Measurements from ENCODE around the gene LRRC28.
"Not testable (repeated sequence)": the region's sequence is repeated elsewhere in the genome, so short reads cannot be mapped to it uniquely, and the experiment has no call there.

LRRC28 gene

DNA sequence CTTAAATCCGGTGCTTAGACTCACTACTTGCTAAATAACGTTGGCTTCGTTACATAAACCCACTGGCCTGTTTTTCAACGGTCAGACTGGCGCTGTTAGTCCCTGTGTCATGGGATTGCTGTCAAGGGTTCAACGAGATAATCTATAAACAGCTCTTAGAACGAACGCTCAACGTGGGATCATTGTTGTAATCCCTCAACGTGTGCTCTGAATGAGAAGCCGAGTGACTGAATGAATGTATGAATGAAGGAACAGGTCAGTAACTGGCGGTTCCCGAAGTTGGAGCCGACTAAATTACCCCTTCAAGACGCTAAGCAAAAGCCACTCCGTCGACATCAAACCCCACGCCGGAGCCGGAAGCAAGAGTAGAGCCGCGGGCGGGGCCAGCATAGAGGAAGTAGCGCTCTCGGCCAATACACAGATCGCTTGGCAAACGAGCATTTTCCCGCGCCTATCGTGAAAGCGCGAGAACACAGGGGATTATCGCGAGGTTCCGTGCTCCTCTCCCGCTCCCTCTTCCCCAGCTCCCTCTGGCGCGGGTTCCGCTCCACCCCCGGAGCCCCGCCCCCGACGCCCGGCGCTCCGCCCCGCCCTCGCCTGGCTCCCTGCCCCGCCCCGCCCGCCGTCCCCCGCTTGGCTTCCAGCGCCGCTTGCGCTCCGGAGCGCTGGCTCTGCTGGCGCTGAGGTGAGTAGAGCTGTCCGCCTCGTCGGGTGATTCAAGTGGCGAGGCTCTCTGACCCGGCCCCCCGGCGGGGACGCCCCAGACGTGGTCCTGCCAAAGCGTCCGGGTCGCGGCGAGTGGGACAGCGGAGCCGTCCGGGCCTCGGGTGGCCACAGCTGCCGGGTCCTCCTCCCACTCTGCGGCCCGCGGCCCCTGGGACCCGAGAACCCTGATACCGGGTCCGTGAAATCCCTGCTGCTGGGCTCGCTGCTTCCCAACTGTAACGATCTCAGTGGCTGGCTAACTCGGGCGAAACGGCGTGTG is at the start of gene LRRC28:
TSS of gene LRRC28 (plus strand) at position 625 of the 985 bp plus-strand sequence. CDS start 4,477 bp downstream, outside the sequence.
- DNase-seq (ENCODE audit: low read depth) = peak; percentile 92

DNA sequence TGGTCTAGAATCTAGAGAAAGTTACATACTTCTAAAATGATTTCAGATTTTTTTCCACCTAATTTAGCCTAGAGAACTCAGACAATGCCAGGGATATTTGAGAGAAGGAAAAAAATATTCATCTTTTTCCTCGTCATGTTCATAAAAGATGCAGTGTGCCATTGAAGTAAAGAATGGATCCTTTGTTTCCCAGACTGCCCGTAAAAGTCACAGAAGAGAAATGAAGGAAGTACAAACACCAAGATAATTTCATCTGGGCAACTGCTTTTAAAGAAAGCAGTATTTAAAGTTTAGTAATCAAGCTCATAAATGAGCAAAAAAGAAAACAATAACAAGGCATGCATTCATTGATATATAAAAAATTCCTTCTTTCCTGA is 49.1 kb upstream of the LRRC28 start:
- no peak for DNase-seq (ENCODE audit: low read depth)

DNA sequence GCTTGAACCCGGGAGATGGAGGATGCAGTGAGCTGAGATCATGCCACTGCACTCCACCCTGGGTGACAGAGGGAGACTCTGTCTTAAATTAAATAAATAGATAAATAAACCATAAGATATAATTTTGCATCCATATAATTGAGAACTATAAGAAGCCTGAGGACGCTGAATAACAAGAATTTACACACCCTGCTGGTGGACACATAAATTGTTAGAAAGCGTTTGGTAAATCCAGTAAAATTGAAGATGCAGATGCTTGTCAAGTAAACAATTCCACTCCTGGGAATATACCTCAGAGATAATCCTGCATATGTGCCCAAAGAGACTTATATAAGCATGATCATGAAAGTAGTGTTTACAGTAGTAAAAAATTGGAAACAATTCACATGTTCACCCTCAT is 43.6 kb upstream of the LRRC28 start:
- no peak for DNase-seq (ENCODE audit: low read depth)

DNA sequence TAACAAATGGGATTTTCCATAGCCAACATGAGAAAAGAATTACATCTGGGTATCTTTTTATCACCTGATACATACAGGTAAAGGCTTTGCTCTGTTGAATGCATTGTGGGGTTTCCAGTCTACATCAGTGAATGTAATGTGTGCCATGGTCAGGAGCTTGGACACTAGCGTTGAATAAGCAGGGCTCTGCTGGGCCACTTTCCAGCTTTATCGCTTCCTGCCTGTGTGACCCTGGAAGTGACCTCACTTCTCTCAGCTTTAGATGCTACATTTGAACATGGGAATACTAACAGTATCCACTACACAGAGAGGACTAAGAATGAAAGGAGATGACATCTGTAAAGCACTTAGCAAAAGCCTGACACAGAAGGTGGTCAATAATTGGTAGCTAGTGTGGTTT is 42.0 kb upstream of the LRRC28 start:
- DNase-seq (ENCODE audit: low read depth) = no peak

DNA sequence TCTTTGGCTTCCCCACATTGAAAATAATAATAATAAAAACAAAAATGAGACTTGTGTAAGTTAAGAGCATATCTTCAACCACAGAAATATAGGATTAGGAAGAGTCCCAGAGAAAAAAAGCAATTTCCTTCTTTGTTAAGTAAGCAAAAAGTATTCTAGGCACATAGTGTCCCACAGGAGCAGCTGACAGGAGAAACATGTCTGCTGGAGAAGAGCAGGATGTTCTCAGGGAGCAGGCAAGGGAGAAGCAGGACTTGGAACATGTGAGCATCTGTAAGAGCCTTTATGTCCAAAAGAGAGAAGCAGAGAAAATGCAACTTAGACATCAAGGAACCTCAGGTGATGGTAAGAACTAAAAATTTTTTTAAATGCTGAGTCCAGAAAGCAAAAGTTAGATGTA is 40.9 kb upstream of the LRRC28 start:
- DNase-seq (ENCODE audit: low read depth) = no peak

DNA sequence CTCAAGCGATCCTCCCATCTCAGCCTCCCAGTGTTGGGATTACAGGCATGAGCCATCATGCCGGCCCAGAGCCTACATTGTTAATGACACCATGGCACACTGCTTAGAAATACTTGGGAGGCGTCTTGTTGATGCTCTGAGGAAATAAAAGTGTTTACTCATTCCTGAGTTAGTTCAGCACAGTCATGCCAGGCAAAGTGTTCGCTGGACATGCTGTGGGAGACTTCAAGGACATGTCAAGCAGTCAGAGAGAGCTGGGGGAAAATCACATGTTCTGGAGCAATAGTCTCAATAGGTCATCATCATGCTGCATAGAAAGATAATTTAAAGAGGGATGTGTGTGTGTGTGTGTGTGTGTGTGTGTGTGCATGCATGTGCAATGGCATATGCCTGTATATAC is 39.4 kb upstream of the LRRC28 start:
- no peak for DNase-seq (ENCODE audit: low read depth)

DNA sequence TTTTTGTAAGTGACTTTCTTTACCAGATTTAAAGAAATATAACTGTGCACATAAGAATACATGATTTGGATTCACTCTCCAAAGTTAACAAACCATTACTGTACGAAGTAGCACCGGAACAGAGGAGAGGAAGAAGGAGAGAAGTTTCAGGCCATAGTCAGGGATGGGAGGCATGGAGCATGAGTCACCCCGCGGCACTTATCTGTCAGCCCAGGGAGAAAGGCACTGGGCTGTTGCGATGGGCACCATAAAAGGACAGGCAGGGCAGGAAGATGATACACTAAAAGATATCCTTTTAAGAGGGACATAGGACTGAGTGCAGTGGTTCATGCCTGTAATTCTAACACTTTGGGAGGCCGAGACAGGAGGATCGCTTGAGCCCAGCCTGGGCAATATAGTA is 38.9 kb upstream of the LRRC28 start:
- no peak for DNase-seq (ENCODE audit: low read depth)

DNA sequence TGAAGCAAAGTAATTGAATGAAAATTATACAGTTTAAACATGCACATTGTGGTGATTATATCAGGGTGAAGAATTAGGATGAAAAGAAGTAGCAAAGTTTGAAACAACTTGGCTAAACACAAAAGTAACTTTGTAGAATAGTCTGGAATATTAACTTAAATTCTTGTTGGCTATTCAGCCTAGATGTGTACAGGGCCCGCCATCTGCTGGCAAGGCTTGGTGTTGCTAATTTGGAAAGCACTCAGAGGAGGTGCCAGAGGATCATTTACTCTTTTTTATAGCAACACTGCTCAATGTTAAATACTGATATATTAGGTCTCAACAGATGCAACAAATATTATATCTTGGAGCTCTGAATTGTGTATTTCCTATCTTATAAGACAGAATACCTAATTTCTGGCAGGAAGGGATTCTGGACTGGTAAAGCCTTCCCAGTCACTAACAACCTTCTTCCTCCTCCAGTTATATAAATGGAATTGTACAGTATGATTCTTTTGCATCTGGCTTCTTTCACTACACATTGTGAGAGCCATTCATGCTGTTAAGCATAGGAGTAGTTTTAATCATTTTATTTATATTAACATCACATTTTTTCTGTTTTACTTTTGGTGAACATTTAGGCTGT is 38.0 kb upstream of the LRRC28 start:
- DNase-seq (ENCODE audit: low read depth) = peak; percentile 50

DNA sequence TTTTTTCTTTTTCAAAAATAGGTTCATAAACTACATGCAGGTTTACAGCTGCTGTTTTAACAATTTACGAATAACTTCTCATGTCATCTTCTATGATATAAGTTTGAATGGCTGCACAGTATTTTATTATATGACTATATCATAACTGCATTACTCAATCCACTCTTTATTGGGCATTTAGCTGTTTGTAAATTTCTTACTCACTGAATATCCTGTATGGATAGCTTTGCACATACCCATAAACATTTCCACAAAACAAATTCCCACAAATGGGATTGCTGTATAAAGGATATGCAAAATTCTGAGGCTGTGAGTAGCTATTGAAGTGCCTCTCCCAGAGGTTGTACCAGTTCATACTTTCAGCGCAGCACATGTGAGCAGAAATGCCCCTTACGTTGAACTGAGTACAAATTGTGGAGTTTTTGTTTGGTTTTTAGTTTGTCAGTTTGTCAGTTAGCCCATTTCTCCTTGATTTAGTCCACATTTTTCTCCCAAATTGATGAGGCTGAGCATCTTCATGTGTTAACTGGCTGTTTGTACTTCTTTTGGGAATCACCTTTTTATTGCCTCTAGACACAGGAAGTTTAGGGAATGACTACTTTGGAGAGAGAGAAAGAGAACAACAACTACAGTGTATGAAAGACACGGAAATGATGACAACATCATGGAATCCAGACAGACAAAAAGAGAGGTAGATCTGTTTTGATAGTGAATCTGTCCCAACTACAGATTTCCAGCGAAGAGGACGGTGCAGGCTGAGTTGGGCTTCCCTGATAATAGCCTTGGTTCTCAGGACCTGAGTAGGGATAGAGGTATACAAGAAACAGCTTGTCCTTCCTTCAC is 26.7 kb upstream of the LRRC28 start:
- DNase-seq (ENCODE audit: low read depth) = no peak

DNA sequence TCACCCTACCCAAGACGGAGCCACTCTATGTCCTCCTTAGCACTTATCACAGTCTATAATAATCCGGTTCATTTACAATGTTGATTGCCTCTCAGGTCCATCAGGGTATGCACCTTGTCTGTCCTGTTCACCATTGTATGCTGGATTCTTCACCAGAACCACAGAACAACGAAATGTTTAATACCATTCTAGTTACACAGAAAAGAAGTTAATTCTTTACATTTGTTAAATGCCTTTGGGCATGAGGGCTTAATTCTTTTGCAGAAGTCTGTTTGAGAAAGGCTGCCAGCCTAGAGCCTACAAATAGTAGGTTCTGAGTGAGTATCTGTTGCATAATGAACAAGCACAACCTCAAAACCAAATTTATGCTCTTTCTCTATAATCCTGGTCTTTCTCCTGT is 24.5 kb upstream of the LRRC28 start:
- DNase-seq (ENCODE audit: low read depth) = no peak

DNA sequence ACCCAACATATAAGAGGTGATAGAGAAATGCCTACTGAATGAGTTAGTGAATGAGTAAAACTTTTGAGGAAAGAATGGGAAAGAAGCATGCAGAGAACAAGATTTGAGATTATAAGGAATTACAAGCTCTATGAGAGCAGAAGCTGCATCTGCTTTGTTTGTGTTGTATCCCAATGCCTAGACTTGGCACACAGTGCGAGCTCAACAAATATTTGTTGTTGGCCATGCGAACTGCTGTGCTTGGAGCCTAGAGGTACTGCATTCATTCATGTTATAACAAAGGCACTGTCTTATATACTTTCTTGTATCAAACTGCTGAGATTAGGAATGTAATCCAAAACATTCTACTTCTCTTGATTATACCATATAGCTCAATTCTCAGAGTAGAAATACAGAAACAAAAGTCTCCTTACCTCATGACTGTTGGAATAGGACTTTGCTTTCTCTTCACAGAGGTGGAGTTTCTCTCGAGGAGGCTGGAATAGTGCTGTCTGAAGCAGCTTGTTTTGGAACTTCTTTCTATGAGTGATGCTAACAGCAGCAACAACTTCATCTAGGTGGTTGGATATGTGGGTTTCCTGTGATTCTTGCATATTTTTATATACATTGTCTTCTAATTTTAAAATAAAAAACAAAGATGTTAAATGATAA is 23.0 kb upstream of the LRRC28 start:
- no peak for DNase-seq (ENCODE audit: low read depth)

DNA sequence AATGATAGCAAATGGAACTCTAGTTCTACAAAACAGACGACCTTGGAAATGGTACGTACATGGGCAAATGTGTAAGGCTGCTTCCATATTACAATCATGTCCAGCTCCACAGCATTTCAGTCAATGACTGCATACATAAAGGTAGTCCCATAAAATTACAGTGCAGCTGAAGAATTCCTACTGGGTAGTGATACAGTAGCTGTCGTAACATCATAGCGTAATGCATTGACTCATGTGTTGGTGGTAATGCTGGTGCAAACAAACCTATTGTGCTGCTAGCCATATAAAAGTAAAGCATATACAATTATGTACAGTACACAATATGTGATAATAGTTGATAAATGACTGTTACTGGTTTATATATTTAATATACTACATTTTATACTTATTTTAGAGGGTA is 20.4 kb upstream of the LRRC28 start:
- no peak for DNase-seq (ENCODE audit: low read depth)

DNA sequence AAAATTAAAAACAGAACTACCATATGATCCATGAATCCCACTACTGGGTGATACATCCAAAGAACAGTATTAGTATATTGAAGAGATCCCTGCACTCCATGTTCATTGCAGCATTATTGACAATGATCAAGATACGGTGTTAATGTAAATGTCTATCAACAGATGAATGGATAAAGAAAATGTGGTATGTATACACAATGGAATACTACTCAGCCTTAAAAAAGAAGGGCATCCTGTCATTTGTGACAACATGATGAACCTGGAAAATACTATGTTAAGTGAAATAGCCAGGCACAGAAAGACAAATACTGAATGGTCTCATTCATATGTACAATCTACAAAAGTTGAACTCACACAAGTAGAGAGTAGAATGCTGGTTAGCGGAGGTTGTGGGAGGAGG is 18.5 kb upstream of the LRRC28 start:
- no peak for DNase-seq (ENCODE audit: low read depth)

DNA sequence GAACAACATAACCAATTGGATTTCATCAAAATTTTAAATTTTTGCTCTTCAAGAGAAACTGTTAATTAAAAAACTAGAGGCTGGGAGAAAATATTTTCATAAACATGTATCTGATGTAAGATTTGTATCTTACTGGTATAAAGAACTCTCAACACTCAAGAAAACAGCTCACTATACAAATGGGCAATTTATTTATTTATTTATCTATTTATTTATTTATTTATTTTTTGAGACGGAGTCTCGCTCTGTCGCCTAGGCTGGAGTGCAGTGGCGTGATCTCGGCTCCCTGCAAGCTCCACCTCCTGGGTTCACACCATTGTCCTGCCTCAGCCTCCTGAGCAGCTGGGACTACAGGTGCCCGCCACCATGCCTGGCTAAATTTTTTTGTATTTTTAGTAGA is 17.1 kb upstream of the LRRC28 start:
- DNase-seq (ENCODE audit: low read depth) = not testable (repeated sequence)

DNA sequence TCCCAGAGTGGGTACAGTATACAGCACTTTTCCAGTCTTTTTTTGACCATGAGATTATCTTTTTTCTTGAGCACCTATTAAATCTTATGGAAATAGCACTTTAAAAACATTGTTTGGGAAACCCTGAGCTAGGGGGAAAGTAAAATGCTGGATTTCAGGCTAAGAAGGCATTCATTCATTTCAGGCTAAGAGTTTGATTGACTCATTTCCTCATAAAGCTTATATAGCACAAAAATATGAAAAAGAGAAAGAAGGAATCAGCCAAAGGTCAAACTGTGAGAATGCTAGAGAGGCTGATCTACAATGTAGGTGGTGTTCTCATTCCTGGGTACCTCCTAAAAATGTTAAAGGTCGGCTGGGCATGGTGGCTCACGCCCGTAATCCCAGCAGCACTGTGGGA is 12.4 kb upstream of the LRRC28 start:
- no peak for DNase-seq (ENCODE audit: low read depth)

DNA sequence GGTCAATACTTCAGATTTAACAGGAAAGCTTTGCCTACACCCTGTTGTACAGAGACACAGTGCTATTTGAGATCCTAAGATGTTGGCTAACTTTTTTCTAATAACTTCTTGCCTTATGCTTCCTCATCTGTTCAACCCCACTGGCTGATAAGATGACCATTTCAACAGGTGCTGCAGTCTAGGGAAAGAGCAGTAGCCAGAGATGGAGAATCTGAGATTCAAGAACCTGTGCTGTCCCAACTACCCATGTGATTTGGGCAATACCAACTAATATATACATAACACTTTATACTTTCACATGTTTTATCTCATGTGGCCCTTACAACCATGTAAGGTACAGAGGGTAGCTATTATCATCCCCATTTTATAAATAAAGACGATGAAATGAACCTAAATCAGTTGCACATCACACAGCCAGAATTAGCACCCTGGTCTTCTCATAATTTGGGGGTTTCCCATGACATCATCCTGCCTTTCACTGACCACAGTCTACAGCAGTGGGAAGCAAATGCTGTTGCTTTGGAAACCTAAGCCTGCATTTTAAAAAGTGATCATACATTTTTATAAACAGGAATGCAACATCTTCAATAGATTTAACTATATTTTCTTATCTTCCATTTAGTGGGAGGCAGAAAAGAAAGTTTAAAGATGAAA is 11.6 kb upstream of the LRRC28 start:
- DNase-seq (ENCODE audit: low read depth) = no peak

DNA sequence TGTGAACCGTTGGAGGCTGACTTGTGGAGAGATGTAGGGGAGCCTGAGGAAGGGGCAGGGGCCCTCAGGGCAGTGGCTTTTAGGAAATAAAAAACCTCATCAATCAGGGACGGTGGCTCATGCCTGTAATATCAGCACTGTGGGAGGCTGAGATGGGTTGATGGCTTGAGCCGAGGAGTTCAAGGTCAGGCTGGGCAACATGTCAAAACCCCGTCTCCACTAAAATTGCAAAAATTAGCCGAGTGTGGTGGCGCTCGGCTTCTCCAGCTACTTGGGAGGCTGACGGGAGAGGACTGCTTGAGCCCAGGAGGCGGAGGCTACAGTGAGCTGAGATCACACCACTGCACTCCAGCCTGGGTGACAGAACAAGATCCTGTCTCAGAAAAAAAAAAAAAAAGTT is 9.5 kb upstream of the LRRC28 start:
- DNase-seq (ENCODE audit: low read depth) = no peak

DNA sequence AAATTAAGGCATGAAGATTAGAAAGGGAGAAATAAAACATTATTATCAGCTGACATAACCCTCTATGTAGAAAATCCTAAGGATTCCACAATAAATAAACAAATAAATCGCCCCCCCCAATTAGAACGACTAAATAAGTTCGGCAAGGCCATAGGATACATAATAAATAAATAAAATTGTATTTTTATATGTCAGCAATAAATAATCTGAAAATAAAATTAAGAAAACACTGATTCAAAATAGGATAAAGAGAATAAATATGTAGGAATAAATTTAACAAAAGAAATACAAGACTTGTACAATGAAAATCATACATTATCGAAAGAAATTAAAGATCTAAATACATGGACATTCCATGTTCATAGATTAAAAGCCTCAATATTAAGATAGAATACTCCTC is 7.0 kb upstream of the LRRC28 start:
- DNase-seq (ENCODE audit: low read depth) = no peak

DNA sequence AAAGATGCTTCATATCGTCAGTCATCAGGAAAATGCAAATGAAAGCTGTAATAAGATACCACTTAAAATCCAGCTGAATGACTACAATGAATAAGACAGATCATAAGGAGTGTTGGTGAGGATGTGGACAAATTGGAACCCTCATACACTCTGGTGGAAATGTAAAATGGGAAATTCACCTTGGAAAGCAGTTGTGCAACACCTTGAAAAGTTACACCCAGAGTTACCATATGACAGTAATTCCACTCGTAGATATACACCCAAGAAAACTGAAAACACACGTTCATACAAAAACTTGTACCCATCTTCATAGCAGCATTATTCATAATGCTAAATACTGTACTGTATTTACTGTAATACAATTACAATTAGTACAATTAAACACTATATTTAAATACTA is 4.2 kb upstream of the LRRC28 start:
- DNase-seq (ENCODE audit: low read depth) = no peak

DNA sequence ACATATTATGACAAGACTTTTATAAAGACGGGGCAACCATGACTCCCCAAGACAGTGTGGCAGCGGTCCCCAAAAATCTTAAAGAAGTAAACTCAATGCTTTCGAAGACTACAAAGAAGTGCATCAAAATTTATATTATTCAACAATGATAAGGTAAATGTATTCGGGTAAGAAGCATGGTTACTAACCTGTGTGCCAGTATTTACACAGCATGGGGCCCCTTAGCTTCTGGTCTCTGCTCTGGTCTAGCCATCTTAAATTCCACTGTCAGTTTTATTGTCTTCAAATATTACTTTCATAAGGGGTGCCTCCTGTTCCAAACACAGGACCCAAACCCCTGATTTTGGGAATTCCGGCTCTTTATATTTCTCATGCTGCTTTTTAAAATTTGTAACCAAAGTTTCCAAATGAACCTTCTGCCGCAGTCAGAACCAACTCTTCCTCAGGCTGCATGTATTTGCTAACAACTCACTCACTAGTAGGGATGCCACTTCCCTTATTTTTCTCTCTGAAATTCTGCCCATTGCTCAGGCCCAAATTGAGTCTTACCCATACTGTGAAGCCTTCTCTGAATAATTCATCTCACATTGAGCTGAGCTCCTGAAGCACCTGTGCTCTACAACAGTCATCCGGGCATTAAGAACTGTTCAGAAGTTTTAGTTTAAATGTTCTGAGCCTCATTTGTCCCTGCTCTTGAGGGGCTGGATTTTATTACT is 3.1 kb upstream of the LRRC28 start:
- no peak for DNase-seq (ENCODE audit: low read depth)

DNA sequence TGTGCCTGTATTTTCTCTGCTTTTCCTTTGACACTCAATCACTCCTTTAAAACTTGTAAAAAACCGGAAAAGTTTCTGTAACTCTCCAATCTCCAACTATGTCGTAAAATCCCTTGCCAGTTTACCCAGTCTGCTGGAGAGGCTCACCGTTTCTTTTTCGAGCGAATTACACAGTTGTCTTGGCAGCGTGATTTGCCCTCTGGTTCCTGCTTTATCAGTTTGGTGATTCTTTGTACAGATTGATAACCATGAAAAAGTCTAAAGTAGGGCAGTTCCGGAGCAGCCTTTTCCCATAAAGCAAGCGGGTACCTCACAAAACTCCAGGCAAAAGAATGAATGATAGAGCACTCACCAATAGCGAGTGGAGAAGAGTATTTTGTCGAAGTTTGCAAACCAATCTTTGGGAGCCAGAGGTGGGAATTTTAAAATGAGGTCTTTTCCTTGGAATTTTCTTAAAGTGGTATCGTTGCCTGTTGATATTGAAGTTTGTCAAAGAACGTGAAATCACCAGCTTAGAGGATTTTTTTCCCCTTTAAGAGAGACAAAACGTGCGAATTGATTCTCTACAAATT is 1.9 kb upstream of the LRRC28 start, which contains the start of gene TTC23:
TSS of gene TTC23 (minus strand) at position 312 of the 572 bp plus-strand sequence. CDS start 20,869 bp downstream, outside the sequence.
- no peak for DNase-seq (ENCODE audit: low read depth)
